ENCODE measurements around the gene TDO2. TPM values are rescaled to one million over a fixed set of nuclear protein-coding genes. Genes with fewer than 3 reads are reported as not detected.

The TDO2 gene
- total RNA-seq, 1 experiment from 2014 or later, result 0.13 TPM

DNA sequence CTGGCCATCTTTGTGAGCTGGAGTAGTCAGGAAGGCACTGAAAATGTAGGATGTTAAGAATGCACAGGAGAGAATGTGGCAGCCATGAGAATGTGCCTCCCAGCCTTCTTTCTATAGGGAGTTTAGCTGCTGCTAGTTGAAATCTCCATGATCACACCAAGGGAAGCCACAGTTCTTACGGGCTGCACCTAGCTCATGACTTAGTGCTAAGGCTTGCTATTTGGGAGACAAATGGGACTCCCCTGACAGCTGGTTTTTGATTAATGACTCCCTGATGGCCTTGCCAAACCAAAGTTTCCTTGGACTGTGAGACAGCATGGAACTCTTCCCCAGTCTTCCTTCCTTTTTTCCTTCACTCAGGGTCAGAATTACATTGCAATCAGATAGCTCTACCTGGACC, 41.0 kb downstream of the TDO2 start:
- ATAC-seq (peak; percentile 43), DNase-seq (ENCODE audit: low spot score) (no peak)
- POLR2A ChIA-PET, result no interaction called here

More for the DNA sequence above, 41.0 kb downstream of the TDO2 start:
- Mint-ChIP-seq H3K27ac (no peak overlapping the region), H3K36me3 (no peaks in the 10 kb centered on the region), H3K4me3 (no peak overlapping the region), H3K27me3 (ENCODE audit: low read depth) (no peaks in the 10 kb centered on the region; the same call in 1 of the 2 replicates), H3K9me3 (no peaks in the 10 kb centered on the region), H3K4me1 (no peaks in the 10 kb centered on the region)
- TF ChIP-seq, protein P1, sequence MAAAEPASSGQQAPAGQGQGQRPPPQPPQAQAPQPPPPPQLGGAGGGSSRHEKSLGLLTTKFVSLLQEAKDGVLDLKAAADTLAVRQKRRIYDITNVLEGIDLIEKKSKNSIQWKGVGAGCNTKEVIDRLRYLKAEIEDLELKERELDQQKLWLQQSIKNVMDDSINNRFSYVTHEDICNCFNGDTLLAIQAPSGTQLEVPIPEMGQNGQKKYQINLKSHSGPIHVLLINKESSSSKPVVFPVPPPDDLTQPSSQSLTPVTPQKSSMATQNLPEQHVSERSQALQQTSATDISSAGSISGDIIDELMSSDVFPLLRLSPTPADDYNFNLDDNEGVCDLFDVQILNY (CRISPR knock-in tag; IDR thresholded peaks at IDR 0.05), result no peak
- TF ChIP-seq, protein P2, sequence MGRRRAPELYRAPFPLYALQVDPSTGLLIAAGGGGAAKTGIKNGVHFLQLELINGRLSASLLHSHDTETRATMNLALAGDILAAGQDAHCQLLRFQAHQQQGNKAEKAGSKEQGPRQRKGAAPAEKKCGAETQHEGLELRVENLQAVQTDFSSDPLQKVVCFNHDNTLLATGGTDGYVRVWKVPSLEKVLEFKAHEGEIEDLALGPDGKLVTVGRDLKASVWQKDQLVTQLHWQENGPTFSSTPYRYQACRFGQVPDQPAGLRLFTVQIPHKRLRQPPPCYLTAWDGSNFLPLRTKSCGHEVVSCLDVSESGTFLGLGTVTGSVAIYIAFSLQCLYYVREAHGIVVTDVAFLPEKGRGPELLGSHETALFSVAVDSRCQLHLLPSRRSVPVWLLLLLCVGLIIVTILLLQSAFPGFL (CRISPR knock-in tag; IDR thresholded peaks at IDR 0.05; ENCODE audit: borderline replicate concordance), result no peak
- no peak for TF ChIP-seq ATF1 (CRISPR knock-in tag; IDR thresholded peaks at IDR 0.05)
- no peak for TF ChIP-seq GTF2I (CRISPR knock-in tag; conservative IDR thresholded peaks at IDR 0.05)
- TF ChIP-seq, protein P3, sequence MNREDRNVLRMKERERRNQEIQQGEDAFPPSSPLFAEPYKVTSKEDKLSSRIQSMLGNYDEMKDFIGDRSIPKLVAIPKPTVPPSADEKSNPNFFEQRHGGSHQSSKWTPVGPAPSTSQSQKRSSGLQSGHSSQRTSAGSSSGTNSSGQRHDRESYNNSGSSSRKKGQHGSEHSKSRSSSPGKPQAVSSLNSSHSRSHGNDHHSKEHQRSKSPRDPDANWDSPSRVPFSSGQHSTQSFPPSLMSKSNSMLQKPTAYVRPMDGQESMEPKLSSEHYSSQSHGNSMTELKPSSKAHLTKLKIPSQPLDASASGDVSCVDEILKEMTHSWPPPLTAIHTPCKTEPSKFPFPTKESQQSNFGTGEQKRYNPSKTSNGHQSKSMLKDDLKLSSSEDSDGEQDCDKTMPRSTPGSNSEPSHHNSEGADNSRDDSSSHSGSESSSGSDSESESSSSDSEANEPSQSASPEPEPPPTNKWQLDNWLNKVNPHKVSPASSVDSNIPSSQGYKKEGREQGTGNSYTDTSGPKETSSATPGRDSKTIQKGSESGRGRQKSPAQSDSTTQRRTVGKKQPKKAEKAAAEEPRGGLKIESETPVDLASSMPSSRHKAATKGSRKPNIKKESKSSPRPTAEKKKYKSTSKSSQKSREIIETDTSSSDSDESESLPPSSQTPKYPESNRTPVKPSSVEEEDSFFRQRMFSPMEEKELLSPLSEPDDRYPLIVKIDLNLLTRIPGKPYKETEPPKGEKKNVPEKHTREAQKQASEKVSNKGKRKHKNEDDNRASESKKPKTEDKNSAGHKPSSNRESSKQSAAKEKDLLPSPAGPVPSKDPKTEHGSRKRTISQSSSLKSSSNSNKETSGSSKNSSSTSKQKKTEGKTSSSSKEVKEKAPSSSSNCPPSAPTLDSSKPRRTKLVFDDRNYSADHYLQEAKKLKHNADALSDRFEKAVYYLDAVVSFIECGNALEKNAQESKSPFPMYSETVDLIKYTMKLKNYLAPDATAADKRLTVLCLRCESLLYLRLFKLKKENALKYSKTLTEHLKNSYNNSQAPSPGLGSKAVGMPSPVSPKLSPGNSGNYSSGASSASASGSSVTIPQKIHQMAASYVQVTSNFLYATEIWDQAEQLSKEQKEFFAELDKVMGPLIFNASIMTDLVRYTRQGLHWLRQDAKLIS (CRISPR knock-in tag; IDR thresholded peaks at IDR 0.05; ENCODE audit: borderline replicate concordance), result no peak
- TF ChIP-seq FOXJ3 (CRISPR knock-in tag; IDR thresholded peaks at IDR 0.05; ENCODE audit: borderline replicate concordance), result no peak
- TF ChIP-seq EMX1 (CRISPR knock-in tag; IDR thresholded peaks at IDR 0.05), result no peak
- TF ChIP-seq ZNF396 (CRISPR knock-in tag; IDR thresholded peaks at IDR 0.05; ENCODE audit: borderline replicate concordance), result no peak
- TF ChIP-seq TCF7 (CRISPR knock-in tag; IDR thresholded peaks at IDR 0.05; ENCODE audit: low read depth), result no peak
- TF ChIP-seq ARID4B (CRISPR knock-in tag; IDR thresholded peaks at IDR 0.05; ENCODE audit: borderline replicate concordance), result no peak
- TF ChIP-seq TP53 (CRISPR knock-in tag; IDR thresholded peaks at IDR 0.05), result no peak
- no peak for TF ChIP-seq JUN (CRISPR knock-in tag; IDR thresholded peaks at IDR 0.05)
- TF ChIP-seq ZNF281 (CRISPR knock-in tag; IDR thresholded peaks at IDR 0.05), result no peak
- no peak for TF ChIP-seq CREM (CRISPR knock-in tag; IDR thresholded peaks at IDR 0.05)
- CTCF ChIA-PET, result interaction anchor here (0.8 to 1.2 kb wide), 2 partner anchors 9 to 134 kb away, joined by 3 read pairs; partner anchors contain the start of gene CTSO
